Activated CD8-positive, alpha-beta memory T cell treated with anti-CD3 and anti-CD28 coated beads, Interleukin-2, amount 10 ng/mL, durations not matched to agents 7 days and 5 days (primary cell): ENCODE measurements around the gene GRHL1. TPM values are rescaled to one million over a fixed set of nuclear protein-coding genes. Genes with fewer than 3 reads are reported as not detected.

Source experiments
- ATAC-seq: fragments of 150-1000 bp; cut with Tn5 transposase; one replicate; pipeline ENCODE4 v1.10.0; 2021; ENCODE audit warnings: moderate library complexity
- CTCF ChIA-PET: fragments of 350-600 bp; sonication (Branson Sonifier 250); formaldehyde crosslinking; loops from one replicate; lab custom pipeline; 2021; ENCODE audit warnings: antibody characterized with exemption; lab: Charles Lee
- DNase-seq: peaks from one replicate; pipeline ENCODE4 v3.0.0-alpha.2; 2020
- H3K27ac Mint-ChIP-seq: one replicate; pipeline ENCODE4 v1.8.0; 2021; ENCODE audit warnings: mild to moderate bottlenecking, mixed read lengths
- H3K27me3 Mint-ChIP-seq: one replicate; pipeline ENCODE4 v1.8.0; 2021; ENCODE audit warnings: mixed read lengths
- H3K36me3 Mint-ChIP-seq: one replicate; pipeline ENCODE4 v1.8.0; 2021; ENCODE audit warnings: mild to moderate bottlenecking, mixed read lengths
- H3K4me1 Mint-ChIP-seq: one replicate; pipeline ENCODE4 v1.8.0; 2021; ENCODE audit warnings: mixed read lengths
- H3K4me3 Mint-ChIP-seq: one replicate; pipeline ENCODE4 v1.8.0; 2021; ENCODE audit warnings: mild to moderate bottlenecking, moderate library complexity, mixed read lengths
- H3K9me3 Mint-ChIP-seq: one replicate; pipeline ENCODE4 v1.8.0; 2022; ENCODE audit warnings: low read depth, mixed read lengths
- total RNA-seq, 2 experiments: library from RNA; stranded (reverse); gene quantifications; one replicate each; pipeline ENCODE4 v1.2.3, GENCODE V29; 2021

Gene GRHL1
- total RNA-seq, 2 experiments from 2014 or later = 0.64 to 1.0 TPM

DNA sequence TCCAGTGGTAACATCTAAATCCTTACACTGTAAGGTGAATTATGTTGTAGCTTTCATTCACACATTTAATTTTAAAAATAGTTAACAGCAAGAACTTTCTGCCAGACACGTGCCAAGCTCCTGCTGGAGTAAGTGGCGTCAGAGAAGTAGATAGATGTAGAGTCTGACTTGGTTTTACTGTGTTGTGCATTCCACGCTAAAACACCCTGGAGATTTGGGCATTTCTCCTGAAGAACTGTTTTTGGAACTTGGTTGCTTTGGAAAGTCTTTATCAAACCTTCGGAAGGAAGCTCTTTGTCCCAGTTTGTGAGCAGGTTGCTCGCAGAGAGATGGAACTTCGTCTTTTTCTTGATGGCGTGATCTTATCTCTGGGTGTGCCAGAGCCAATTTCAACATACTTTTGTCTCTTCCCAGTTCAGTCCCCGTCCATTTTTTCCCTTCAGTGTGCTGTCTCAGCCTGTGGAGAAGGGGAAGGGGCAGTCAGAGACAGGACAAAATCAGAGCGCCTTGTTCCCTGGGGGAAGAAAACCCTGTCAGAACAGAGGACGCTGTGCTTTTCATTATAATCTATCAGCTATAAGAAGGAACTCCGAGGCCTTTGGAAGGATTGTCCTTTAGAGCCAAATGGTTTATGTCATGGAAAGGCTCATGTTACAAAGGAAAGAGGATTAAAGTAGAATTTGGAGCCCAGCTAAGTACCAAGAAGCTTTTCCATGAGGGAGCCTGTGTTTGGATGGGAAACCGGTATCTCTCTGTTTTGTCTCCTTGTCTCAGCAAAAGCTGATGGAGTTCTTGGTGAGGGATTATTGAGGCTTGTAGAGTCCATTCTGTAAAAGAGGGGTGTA lies 18.9 kb downstream of the GRHL1 start:
- H3K27me3 Mint-ChIP-seq = peaks cover 2% of the 10 kb centered on the region
- no peak overlapping the region for H3K27ac Mint-ChIP-seq
- CTCF ChIA-PET = interaction anchor here (0.6 to 5.1 kb wide), 3 partner anchors 11 to 440 kb away, joined by 3 to 34 read pairs (median 4); no protein-coding TSS in a partner anchor
- H3K4me1 Mint-ChIP-seq = peaks cover 18% of the 10 kb centered on the region
- no peak for ATAC-seq
- DNase-seq = no peak
- no peaks in the 10 kb centered on the region for H3K36me3 Mint-ChIP-seq
- H3K4me3 Mint-ChIP-seq = no peak overlapping the region
- H3K9me3 Mint-ChIP-seq = no peaks in the 10 kb centered on the region

DNA sequence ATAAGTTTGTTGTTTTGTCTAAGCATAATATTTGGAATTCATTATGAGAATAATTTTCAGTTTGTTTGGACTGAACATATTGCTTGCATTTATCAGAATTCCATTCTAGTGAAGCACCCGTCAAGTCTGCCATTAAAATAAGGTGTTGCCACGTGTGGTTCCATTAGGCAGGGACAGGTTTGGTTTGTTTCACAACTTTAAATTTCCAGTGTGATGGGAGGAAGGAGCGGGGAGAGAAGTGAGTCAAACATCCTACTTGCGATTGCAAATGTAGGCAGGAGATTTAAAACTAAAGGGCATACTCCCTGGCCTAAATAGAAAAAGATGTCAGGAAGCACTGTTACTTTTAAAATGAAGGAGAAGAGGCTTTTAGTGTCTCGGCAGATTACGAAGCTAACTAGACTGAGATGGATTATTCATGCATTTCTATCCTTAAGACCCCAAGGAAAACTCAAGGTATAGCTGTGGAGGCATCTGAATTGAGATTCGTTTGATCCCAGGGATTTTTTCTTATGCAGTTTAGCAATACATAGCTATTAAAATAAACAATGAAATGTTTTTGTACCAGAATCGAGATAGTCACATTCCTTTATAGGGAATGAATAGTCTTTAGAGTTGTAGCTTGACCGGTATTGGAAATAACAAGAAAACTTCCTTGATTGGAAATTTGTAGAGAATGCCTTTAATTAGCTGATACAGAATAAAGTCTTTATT lies 19.8 kb downstream of the GRHL1 start:
- Mint-ChIP-seq H3K27ac (no peak overlapping the region), H3K9me3 (no peaks in the 10 kb centered on the region), H3K4me3 (no peak overlapping the region), H3K36me3 (no peaks in the 10 kb centered on the region), H3K4me1 (peaks cover 18% of the 10 kb centered on the region), H3K27me3 (peaks cover 2% of the 10 kb centered on the region)
- ATAC-seq = no peak
- DNase-seq = no peak
- CTCF ChIA-PET = interaction anchor here (5.1 kb wide), 1 partner anchor 13 kb away, joined by 34 read pairs; no protein-coding TSS in a partner anchor

DNA sequence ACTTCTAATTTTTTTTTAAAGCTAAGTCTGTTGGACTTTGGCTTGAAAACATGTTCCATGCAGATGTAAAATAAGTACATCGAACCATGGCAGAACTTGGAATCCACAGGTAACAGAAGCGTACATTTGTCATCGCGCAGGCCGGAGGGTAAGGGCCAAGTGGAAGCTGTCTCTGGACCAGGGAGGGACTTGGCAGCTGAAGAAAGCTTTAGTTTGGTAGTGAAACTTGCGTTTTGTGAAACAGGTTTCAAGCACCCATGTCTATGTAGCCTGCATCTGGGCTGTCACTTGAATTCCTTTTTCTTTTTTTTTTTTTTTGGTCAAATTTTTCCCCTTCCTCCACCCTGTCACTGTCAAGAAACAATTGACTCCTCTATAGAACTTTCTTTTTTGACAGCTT lies 20.4 kb downstream of the GRHL1 start:
- H3K27ac Mint-ChIP-seq = no peak overlapping the region
- ATAC-seq (no peak), DNase-seq (no peak)
- H3K9me3 Mint-ChIP-seq = no peaks in the 10 kb centered on the region
- H3K4me3 Mint-ChIP-seq = no peak overlapping the region
- CTCF ChIA-PET = interaction anchor here (5.1 kb wide), 1 partner anchor 13 kb away, joined by 34 read pairs; no protein-coding TSS in a partner anchor
- no peaks in the 10 kb centered on the region for H3K36me3 Mint-ChIP-seq
- peaks cover 18% of the 10 kb centered on the region for H3K4me1 Mint-ChIP-seq
- peaks cover 4% of the 10 kb centered on the region for H3K27me3 Mint-ChIP-seq

DNA sequence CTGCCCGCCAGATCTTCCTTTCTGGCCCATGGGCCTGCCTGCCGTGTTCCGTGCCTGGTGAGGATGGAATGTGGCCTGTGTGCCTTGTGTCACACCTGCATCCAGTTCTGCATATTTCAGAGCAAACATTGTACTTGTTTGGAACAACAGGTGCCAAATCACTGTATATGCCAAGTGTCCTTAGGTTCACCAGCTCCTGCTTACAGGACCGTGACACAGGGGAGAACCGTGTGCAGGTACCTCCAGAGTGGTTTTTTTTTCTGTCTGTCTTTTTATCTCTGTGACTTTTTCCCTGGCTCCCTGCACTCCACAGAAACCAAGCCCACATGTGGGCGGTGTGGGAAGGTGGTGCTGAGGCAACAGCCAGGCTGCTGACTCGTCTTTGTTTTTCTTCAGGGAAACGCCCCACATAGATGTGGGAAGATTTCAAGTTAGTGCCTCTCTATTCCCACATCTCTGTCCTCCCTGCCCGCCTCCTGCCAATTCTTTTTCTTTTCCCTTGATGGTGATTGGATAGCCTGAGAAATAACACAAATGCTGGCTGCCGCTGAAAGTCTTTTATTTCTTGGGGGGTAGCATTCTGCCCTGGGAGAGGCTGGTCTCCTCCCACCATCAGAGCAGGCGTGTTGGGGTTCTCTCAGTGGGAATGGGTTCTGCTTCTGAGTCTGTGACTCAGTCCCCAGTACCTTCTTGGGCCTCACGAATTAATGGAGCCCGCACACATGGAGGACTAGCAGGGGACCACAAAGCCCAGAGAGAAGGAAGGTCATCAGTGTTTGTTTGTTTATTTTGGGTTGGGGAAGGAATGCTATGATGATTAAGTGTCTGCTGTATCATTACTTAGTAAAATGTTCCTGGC lies 21.4 kb downstream of the GRHL1 start:
- H3K4me1 Mint-ChIP-seq = peaks cover 10% of the 10 kb centered on the region
- H3K27ac Mint-ChIP-seq = no peak overlapping the region
- peaks cover 4% of the 10 kb centered on the region for H3K27me3 Mint-ChIP-seq
- H3K36me3 Mint-ChIP-seq = no peaks in the 10 kb centered on the region
- DNase-seq (no peak), ATAC-seq (no peak)
- CTCF ChIA-PET = interaction anchor here (0.6 to 5.1 kb wide), 2 partner anchors 12 to 186 kb away, joined by 4 to 34 read pairs; no protein-coding TSS in a partner anchor
- H3K9me3 Mint-ChIP-seq = no peaks in the 10 kb centered on the region
- no peak overlapping the region for H3K4me3 Mint-ChIP-seq

DNA sequence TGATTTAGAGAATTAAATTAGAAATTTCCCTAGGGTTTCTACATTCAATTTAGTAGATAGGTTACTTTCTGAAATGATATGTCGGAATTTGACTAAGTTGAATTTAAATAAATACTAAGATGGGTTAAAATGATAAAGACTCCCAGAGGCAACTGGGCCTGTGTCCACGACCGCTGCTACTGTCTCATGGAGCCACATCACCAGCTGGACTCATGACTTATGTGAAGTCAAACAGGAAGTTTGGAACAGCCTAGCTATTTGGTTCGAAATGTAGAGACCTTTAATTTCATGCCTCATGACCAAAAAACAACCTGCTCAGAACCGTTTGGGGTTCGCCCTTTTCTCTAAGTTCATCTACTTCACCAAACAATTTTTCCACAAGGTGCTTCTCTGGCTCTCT lies 22.2 kb downstream of the GRHL1 start:
- Mint-ChIP-seq H3K9me3 (no peaks in the 10 kb centered on the region), H3K4me3 (no peak overlapping the region), H3K4me1 (peaks cover 9% of the 10 kb centered on the region), H3K27ac (no peak overlapping the region), H3K27me3 (peaks cover 12% of the 10 kb centered on the region), H3K36me3 (peaks cover 2% of the 10 kb centered on the region)
- CTCF ChIA-PET = no interaction called here
- DNase-seq (no peak), ATAC-seq (no peak)

DNA sequence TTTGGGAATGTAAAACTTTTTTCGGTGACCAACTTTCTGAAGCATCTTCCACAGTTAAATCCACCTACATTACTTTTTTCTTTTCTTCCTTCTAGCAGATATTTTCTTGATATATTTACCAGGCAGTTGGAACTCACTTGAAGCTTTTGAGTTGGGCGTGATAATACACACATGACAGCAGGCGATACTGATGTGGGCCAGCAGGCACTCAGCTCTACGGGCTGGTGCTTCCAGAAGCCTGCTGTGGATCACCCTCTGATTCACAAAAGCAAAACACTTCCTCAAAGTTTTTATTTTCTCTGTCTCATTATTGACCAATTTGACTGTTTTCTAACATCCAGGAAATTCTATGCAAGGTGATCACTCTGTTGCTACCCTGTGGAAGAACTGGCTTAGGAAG lies 22.9 kb downstream of the GRHL1 start:
- Mint-ChIP-seq H3K27ac (no peak overlapping the region), H3K27me3 (peaks cover 12% of the 10 kb centered on the region), H3K9me3 (no peaks in the 10 kb centered on the region), H3K4me1 (peaks cover 9% of the 10 kb centered on the region), H3K4me3 (no peak overlapping the region), H3K36me3 (peaks cover 2% of the 10 kb centered on the region)
- CTCF ChIA-PET = interaction anchor here (0.9 to 1.2 kb wide), 2 partner anchors 19 to 174 kb away, joined by 3 read pairs; no protein-coding TSS in a partner anchor
- ATAC-seq = no peak
- DNase-seq = no peak

DNA sequence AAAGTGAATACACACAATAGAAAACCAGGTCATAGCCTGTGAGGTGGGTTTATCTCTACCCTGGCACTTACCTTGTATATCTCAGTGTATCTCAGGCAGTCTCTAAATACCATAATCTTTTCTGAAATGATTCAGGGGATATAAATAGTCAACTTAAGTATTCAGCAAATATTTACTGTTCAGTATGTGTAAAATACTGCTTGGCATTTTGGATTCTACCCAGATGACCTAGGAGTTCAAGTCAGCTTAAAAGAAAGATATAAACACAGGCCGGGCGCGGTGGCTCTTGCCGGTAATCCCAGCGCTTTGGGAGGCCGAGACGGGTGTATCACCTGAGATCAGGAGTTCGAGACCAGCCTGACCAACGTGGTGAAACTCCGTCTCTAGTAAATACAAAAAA lies 23.8 kb downstream of the GRHL1 start:
- CTCF ChIA-PET = interaction anchor here (1.2 to 1.6 kb wide), 3 partner anchors 9 to 175 kb away, joined by 3 to 7 read pairs (median 5); no protein-coding TSS in a partner anchor
- DNase-seq = no peak

DNA sequence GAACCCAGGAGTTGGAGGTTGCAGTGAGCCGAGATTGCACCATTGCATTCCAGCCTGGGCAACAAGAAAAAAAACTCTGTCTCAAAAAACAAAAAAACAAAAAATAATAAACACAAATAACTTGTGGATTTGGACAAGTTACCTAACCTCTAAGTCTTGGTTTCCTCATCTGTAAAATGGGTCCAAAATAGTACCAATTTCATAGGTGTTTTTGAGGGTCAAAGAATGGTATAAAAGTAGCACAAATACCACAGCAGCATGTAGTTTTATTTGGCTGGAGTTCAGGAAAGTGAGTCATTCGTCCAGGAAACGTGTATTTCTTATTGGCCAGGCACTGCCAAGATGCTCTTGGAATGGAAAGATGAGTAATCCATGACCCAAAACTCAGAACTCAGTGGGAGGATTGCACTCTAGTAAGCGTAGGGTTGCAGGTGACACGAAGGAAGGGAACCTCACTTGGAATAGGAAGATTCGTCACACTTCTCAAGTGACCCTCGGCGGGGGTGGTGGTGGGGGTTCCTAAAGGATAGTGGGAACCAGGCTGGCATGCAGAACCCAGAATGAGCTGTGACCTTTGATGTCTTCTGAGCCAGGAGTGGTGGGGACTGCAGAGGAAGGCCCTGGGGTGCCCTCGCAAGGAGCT lies 24.4 kb downstream of the GRHL1 start:
- Mint-ChIP-seq H3K4me1 (peaks cover 17% of the 10 kb centered on the region), H3K27ac (no peak overlapping the region), H3K9me3 (no peaks in the 10 kb centered on the region), H3K36me3 (peaks cover 2% of the 10 kb centered on the region), H3K27me3 (peaks cover 20% of the 10 kb centered on the region), H3K4me3 (no peak overlapping the region)
- ATAC-seq = no peak
- no peak for DNase-seq
- CTCF ChIA-PET = interaction anchor here (1.3 to 1.6 kb wide), 3 partner anchors 9 to 162 kb away, joined by 4 to 7 read pairs (median 5); no protein-coding TSS in a partner anchor

More for the DNA sequence above, 23.8 kb downstream of the GRHL1 start:
- ATAC-seq = no peak
- Mint-ChIP-seq H3K27me3 (peaks cover 16% of the 10 kb centered on the region), H3K4me3 (no peak overlapping the region), H3K36me3 (peaks cover 2% of the 10 kb centered on the region), H3K27ac (no peak overlapping the region), H3K9me3 (no peaks in the 10 kb centered on the region), H3K4me1 (peaks cover 13% of the 10 kb centered on the region)

DNA sequence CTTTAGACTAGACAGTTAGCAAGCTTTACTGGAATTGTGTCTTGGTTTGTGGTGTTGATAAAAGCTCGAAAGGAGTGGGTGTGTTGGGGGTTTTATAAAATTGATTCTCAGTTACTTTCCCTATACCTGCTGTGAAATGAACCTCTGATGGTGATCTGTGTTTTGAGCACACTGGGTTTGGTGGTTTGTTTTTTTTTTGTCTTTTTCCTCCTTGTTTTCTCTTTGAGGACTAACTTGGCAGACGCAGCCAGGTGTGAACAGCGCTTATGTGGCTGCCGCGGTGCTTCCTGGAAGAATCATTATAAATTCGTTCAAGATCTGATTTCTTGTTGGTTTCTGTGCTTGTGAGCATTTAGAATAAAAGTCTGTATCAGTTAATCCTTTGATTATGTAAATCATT lies 28.5 kb downstream of the GRHL1 start:
- DNase-seq = no peak
- Mint-ChIP-seq H3K4me1 (peaks cover 22% of the 10 kb centered on the region), H3K27ac (no peak overlapping the region), H3K36me3 (peaks cover 2% of the 10 kb centered on the region), H3K9me3 (no peaks in the 10 kb centered on the region), H3K27me3 (peaks cover 32% of the 10 kb centered on the region), H3K4me3 (no peak overlapping the region)
- CTCF ChIA-PET = interaction anchor here (0.8 to 1.2 kb wide), 2 partner anchors 69 to 181 kb away, joined by 3 to 5 read pairs; no protein-coding TSS in a partner anchor
- ATAC-seq = no peak

DNA sequence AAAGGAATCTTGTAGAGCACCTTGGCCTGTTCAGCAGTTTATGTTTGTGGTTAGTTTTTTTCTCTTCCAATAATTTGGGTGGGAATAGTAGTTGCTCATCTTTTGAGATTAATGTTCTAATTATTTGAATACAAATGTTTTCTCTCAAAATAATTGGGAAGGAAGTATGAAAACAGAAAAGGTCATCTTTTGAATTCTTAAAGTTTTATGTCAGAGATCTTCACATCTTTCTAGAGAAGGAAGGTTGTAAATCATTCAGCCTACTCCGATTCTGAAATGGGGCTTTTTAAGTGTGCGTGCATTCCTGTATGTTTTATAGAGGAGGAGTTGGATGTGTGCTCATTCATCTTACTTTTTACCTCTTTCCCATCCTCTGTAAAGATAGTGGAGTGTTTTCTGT lies 29.0 kb downstream of the GRHL1 start:
- CTCF ChIA-PET = interaction anchor here (1.2 to 7.9 kb wide), 6 partner anchors 10 to 181 kb away, joined by 3 to 169 read pairs (median 4); no protein-coding TSS in a partner anchor
- Mint-ChIP-seq H3K27me3 (peaks cover 37% of the 10 kb centered on the region), H3K4me1 (peaks cover 22% of the 10 kb centered on the region), H3K27ac (no peak overlapping the region), H3K9me3 (no peaks in the 10 kb centered on the region), H3K36me3 (peaks cover 2% of the 10 kb centered on the region), H3K4me3 (no peak overlapping the region)
- DNase-seq (no peak), ATAC-seq (no peak)

DNA sequence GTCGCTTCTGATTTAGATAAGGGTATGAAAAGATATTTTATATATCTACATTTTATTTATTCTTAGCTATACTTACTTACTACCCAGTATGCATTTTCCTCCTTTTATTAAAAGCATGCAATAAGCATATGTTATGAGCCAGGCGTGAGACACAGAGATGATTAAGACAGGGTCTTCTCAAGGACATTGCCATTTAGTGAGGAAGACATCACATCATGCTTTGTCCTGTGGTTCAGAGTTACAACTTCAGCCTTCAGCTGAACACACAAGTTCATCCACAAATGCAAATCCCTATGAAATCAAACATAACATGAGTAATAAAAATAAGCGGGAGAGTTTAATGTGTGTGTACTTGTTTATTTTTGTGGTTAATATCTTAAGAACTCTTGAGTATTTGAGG lies 30.2 kb downstream of the GRHL1 start:
- H3K27me3 Mint-ChIP-seq = peaks cover 37% of the 10 kb centered on the region
- H3K4me3 Mint-ChIP-seq = no peak overlapping the region
- ATAC-seq = no peak
- DNase-seq = no peak
- H3K27ac Mint-ChIP-seq = no peak overlapping the region
- H3K36me3 Mint-ChIP-seq = peaks cover 2% of the 10 kb centered on the region
- H3K4me1 Mint-ChIP-seq = peaks cover 13% of the 10 kb centered on the region
- H3K9me3 Mint-ChIP-seq = no peaks in the 10 kb centered on the region
- CTCF ChIA-PET = interaction anchor here (0.6 to 7.9 kb wide), 7 partner anchors 9 to 495 kb away, joined by 3 to 169 read pairs (median 4); no protein-coding TSS in a partner anchor

DNA sequence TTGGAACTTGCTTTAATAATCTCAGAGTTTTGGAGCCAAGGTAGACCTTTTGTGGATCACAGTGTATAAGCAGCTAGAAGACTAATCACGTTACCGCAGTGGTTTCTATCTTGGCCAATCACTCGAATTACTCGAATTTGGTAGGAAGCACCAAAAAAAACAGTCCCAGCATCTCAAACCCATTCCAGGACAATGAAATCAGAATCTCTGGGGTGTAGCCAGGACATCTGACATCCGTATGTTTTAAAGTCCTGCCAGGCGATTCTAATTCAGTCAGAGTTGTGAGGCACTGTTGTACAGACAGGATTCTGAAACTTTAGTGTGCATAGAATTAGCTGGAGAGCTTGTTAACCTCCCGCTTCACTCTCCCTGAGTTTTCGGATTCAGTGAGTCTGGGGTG lies 30.8 kb downstream of the GRHL1 start:
- ATAC-seq (no peak), DNase-seq (no peak)
- CTCF ChIA-PET = interaction anchor here (1.7 to 7.9 kb wide), 4 partner anchors 8 to 142 kb away, joined by 3 to 169 read pairs (median 26); no protein-coding TSS in a partner anchor
- H3K4me1 Mint-ChIP-seq = peaks cover 13% of the 10 kb centered on the region
- no peaks in the 10 kb centered on the region for H3K9me3 Mint-ChIP-seq
- H3K4me3 Mint-ChIP-seq = no peak overlapping the region
- peaks cover 35% of the 10 kb centered on the region for H3K27me3 Mint-ChIP-seq
- H3K36me3 Mint-ChIP-seq = peaks cover 2% of the 10 kb centered on the region
- H3K27ac Mint-ChIP-seq = no peak overlapping the region
